Sigmoid colon (tissue), 4 donors: ENCODE data around the gene TMTC2.

ENCODE experiments used
- CTCF ChIP-seq, 4 experiments: fragments of 450-650 bp in 3 of 4; fragments of 200-600 bp in 1 of 4; IDR thresholded peaks; one replicate each; pipeline ENCODE4 v1.5.1; 2016 to 2019; ENCODE audit warnings: antibody characterized with exemption in 4 of 4, mild to moderate bottlenecking in 3 of 4, moderate library complexity in 2 of 4
- POLR2AphosphoS5 ChIP-seq, 4 donors: sonication (generic); formaldehyde crosslinking; IDR thresholded peaks; one replicate each; pipeline ENCODE4 v1.6.1; 2017; ENCODE audit warnings: antibody characterized with exemption in 4 of 4

- no peak for TF ChIP-seq POLR2AphosphoS5 (IDR thresholded peaks at IDR 0.05)
- TF ChIP-seq CTCF (IDR thresholded peaks at IDR 0.05), result no peak
Measured at GRCh38 chr12:83153177-83153576, 466.5 kb downstream of the TMTC2 start.
